C4-2B (cell line): ENCODE measurements around the gene PSMF1.
"Not testable (repeated sequence)": the region's sequence is repeated elsewhere in the genome, so short reads cannot be mapped to it uniquely, and the experiment has no call there.

Experiments used
- H3K27ac ChIP-seq: fragments of 450-650 bp; 2 replicates; pipeline ENCODE4 v1.5.1; 2017
- CTCF ChIP-seq: fragments of 450-650 bp; conservative IDR thresholded peaks from 2 replicates; pipeline ENCODE4 v1.5.1; 2017; ENCODE audit warnings: mild to moderate bottlenecking
- ZFX ChIP-seq: fragments of 450-650 bp; IDR thresholded peaks from 2 replicates; pipeline ENCODE4 v1.6.1; 2017

Gene PSMF1

DNA sequence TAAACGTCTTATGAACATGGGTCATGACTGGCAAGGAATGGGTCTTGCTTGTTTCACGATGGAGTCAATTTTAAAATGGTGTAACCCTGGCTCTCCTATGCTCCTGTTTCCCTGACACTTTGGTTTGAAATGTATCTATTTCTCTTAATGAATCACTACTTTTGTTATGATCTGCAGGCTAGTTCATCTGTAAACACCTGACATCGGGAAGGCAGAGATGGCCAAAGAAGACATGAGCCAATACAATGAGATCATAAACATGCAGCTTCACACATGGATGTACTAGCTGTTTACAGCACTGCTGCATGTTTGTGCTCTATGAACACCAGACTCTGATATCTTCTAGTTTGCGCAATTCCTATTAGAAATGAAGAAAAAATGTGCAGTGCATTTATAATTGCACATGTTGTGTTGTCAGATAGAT, 96.4 kb downstream of the PSMF1 start:
- no peak for TF ChIP-seq ZFX
- TF ChIP-seq CTCF, result no peak
- H3K27ac ChIP-seq, result no peak overlapping the region

- no peak overlapping the region for H3K27ac ChIP-seq
- TF ChIP-seq ZFX, result no peak
- no peak for TF ChIP-seq CTCF
Observed at GRCh38 chr20:1215386-1216170, 97.2 kb downstream of the PSMF1 start.

- H3K27ac ChIP-seq, result not testable (repeated sequence)
Observed at GRCh38 chr20:1216527-1217427, 98.4 kb downstream of the PSMF1 start.
